Progenitor cell of endocrine pancreas (in vitro differentiated cells): ENCODE measurements around the gene PDE4A. TPM values are rescaled to one million over a fixed set of nuclear protein-coding genes. Genes with fewer than 3 reads are reported as not detected.

ENCODE experiments used
- DNase-seq: peaks from one replicate; pipeline ENCODE4 v3.0.0; 2021; ENCODE audit warnings: low spot score; ENCODE audit not compliant: unreplicated experiment
- H3K27ac Mint-ChIP-seq: 2 replicates; pipeline ENCODE4 v1.8.0; 2021; ENCODE audit warnings: mild to moderate bottlenecking, moderate library complexity, mixed read lengths
- H3K27me3 Mint-ChIP-seq: 2 replicates; pipeline ENCODE4 v1.8.0; 2021; ENCODE audit warnings: mixed read lengths
- H3K36me3 Mint-ChIP-seq: 2 replicates; pipeline ENCODE4 v1.8.0; 2022; ENCODE audit warnings: mixed read lengths; ENCODE audit not compliant: insufficient read depth
- H3K4me1 Mint-ChIP-seq: 2 replicates; pipeline ENCODE4 v1.8.0; 2021; ENCODE audit warnings: low read depth, mixed read lengths
- H3K4me3 Mint-ChIP-seq: 2 replicates; pipeline ENCODE4 v1.8.0; 2021; ENCODE audit warnings: low read depth, mild to moderate bottlenecking, moderate library complexity, mixed read lengths
- H3K9me3 Mint-ChIP-seq: 2 replicates; pipeline ENCODE4 v1.8.0; 2021; ENCODE audit warnings: low read depth, mixed read lengths
- CTCF ChIP-seq: fragments of 200-600 bp; sonication (generic); IDR thresholded peaks from one replicate; pipeline ENCODE4 v1.5.0; 2021; ENCODE audit warnings: antibody characterized with exemption, mild to moderate bottlenecking; ENCODE audit not compliant: unreplicated experiment
- total RNA-seq: library from RNA; stranded (reverse); gene quantifications from 2 replicates; pipeline ENCODE4 v1.2.1, GENCODE V29; 2021

Gene PDE4A
- total RNA-seq, 1 donor from 2014 or later = 0.72 TPM

- Mint-ChIP-seq H3K4me1 (peaks cover 8% of the 10 kb centered on the region), H3K36me3 (no peaks in the 10 kb centered on the region), H3K4me3 (no peak overlapping the region), H3K27ac (no peak overlapping the region), H3K9me3 (no peaks in the 10 kb centered on the region), H3K27me3 (peaks cover 49% of the 10 kb centered on the region)
- DNase-seq = no peak
- no peak for TF ChIP-seq CTCF
Measured at GRCh38 chr19:10514211-10515145, 94.1 kb downstream of the PDE4A start.

GRCh38 chr19:10516064-10516385 lies 95.7 kb downstream of the PDE4A start:
- no peak overlapping the region for H3K27ac Mint-ChIP-seq
- no peaks in the 10 kb centered on the region for H3K36me3 Mint-ChIP-seq
- TF ChIP-seq CTCF = no peak
- H3K4me1 Mint-ChIP-seq = peaks cover 8% of the 10 kb centered on the region
- H3K27me3 Mint-ChIP-seq = peaks cover 56% of the 10 kb centered on the region
- H3K4me3 Mint-ChIP-seq = no peak overlapping the region
- H3K9me3 Mint-ChIP-seq = no peaks in the 10 kb centered on the region
- DNase-seq = no peak

GRCh38 chr19:10516671-10517286 lies 96.4 kb downstream of the PDE4A start:
- H3K27ac Mint-ChIP-seq = no peak overlapping the region
- no peak for DNase-seq
- no peaks in the 10 kb centered on the region for H3K36me3 Mint-ChIP-seq
- peak overlapping the region; percentile 67 for H3K4me3 Mint-ChIP-seq
- H3K4me1 Mint-ChIP-seq = peaks cover 8% of the 10 kb centered on the region
- peaks cover 56% of the 10 kb centered on the region for H3K27me3 Mint-ChIP-seq
- H3K9me3 Mint-ChIP-seq = no peaks in the 10 kb centered on the region
- no peak for TF ChIP-seq CTCF

GRCh38 chr19:10517361-10517759 lies 97.0 kb downstream of the PDE4A start, which contains the start of gene S1PR5:
Gene S1PR5 (minus strand): TSS chr19:10517447. CDS start chr19:10515011, 2,436 bp downstream.
- H3K27me3 Mint-ChIP-seq = peaks cover 56% of the 10 kb centered on the region
- no peaks in the 10 kb centered on the region for H3K9me3 Mint-ChIP-seq
- peaks cover 8% of the 10 kb centered on the region for H3K4me1 Mint-ChIP-seq
- no peak within 1 kb of the TSS for H3K27ac Mint-ChIP-seq
- H3K36me3 Mint-ChIP-seq = no peaks in the 10 kb centered on the region
- DNase-seq = peak; percentile 18
- peak within 1 kb of the TSS; percentile 67 for H3K4me3 Mint-ChIP-seq
- no peak for TF ChIP-seq CTCF

GRCh38 chr19:10517760-10518443 lies 97.6 kb downstream of the PDE4A start:
- Mint-ChIP-seq H3K36me3 (no peaks in the 10 kb centered on the region), H3K27me3 (peaks cover 52% of the 10 kb centered on the region), H3K4me1 (peaks cover 8% of the 10 kb centered on the region), H3K4me3 (peak overlapping the region; percentile 64), H3K9me3 (no peaks in the 10 kb centered on the region), H3K27ac (no peak overlapping the region)
- no peak for TF ChIP-seq CTCF
- no peak for DNase-seq
